Tongue (tissue), 1 donor: ENCODE results near the gene ASPRV1. TPM values are rescaled to one million over a fixed set of nuclear protein-coding genes. Genes with fewer than 3 reads are reported as not detected.

ENCODE experiments used
- total RNA-seq: library from RNA; depleted of rRNA; stranded (reverse); fragments of >200 nt; gene quantifications from one replicate; pipeline ENCODE4 v1.2.3, GENCODE V29; 2014

The ASPRV1 gene
- total RNA-seq, 1 donor from 2014 or later = 0.62 TPM

Other genes with a start within 250 kb of the ASPRV1 start
- 29.5 TPM for gene ANXA4, start 219.5 kb downstream of the ASPRV1 start, total RNA-seq
- 14.9 TPM for gene GMCL1, start 132.0 kb downstream of the ASPRV1 start, total RNA-seq
- 59.9 TPM for gene SNRNP27, start 67.7 kb downstream of the ASPRV1 start, total RNA-seq
- 21.8 TPM for gene MXD1, start 46.5 kb downstream of the ASPRV1 start, total RNA-seq
- gene PCBP1, start 125.8 kb upstream of the ASPRV1 start, total RNA-seq = 104 TPM
- 18.5 TPM for gene C2orf42, start 229.4 kb upstream of the ASPRV1 start, total RNA-seq